Stimulated activated CD4-positive, alpha-beta T cell treated with anti-CD3 and anti-CD28 coated beads, TNF-alpha, amount 100 ng/mL, for 4 hours (primary cell): ENCODE data around the gene SLC9A2.

Experiments
- DNase-seq, 3 experiments: peaks; one replicate each; pipeline ENCODE4 v3.0.0-alpha.2; 2020; ENCODE audit warnings: low read depth in 3 of 3

Gene SLC9A2, protein sequence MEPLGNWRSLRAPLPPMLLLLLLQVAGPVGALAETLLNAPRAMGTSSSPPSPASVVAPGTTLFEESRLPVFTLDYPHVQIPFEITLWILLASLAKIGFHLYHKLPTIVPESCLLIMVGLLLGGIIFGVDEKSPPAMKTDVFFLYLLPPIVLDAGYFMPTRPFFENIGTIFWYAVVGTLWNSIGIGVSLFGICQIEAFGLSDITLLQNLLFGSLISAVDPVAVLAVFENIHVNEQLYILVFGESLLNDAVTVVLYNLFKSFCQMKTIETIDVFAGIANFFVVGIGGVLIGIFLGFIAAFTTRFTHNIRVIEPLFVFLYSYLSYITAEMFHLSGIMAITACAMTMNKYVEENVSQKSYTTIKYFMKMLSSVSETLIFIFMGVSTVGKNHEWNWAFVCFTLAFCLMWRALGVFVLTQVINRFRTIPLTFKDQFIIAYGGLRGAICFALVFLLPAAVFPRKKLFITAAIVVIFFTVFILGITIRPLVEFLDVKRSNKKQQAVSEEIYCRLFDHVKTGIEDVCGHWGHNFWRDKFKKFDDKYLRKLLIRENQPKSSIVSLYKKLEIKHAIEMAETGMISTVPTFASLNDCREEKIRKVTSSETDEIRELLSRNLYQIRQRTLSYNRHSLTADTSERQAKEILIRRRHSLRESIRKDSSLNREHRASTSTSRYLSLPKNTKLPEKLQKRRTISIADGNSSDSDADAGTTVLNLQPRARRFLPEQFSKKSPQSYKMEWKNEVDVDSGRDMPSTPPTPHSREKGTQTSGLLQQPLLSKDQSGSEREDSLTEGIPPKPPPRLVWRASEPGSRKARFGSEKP

DNA sequence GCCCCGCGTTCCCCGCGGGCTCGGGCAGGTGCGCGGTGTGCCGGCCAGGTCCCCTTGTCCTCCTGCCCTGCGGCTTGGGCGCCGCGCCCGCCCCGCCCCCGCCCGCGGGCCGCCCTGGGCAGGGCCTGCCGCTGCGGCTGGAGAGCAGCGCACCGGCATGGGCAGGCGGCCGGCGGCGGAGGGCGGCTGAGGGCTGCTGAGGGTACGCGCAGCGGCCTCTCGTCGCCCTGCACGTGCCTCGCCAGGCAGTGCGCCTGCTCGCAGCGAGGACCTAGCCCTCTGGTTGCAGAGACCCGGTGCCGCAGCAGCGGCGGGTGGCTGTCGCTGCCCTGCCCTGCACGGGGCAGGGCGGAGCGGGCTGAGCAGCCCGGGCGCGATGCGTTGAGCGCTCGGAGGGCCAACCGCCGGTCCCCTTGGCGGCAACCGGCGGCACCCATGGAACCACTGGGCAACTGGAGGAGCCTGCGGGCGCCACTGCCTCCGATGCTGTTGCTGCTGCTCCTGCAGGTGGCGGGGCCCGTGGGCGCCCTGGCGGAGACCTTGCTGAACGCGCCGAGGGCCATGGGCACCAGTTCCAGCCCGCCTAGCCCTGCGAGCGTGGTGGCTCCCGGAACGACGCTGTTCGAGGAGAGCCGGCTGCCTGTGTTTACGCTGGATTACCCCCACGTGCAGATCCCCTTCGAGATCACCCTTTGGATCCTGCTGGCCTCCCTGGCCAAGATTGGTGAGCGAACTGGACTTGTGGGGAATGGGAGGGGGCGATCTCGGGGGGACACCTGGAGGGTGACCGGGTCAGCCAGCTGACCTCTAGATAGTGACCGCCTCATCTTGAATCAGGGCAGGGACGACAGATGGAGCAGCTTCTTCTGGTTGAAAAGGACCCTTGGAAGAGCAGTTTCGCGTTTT, at the start of gene SLC9A2:
Gene SLC9A2, plus strand, starts transcription at position 140 of the 906 bp plus-strand sequence. Its CDS starts 296 bp downstream, at position 436.
- DNase-seq: no peak

- DNase-seq: no peak
These were observed 43.5 kb upstream of the SLC9A2 start for GRCh38 chr2:102575888-102576287.

- no peak for DNase-seq
These were observed 41.0 kb upstream of the SLC9A2 start for GRCh38 chr2:102578376-102578775.

GRCh38 chr2:102581911-102582310, 37.4 kb upstream of the SLC9A2 start:
- DNase-seq: no peak

- DNase-seq: no peak
These were observed 36.5 kb upstream of the SLC9A2 start for GRCh38 chr2:102582845-102583244.

DNA sequence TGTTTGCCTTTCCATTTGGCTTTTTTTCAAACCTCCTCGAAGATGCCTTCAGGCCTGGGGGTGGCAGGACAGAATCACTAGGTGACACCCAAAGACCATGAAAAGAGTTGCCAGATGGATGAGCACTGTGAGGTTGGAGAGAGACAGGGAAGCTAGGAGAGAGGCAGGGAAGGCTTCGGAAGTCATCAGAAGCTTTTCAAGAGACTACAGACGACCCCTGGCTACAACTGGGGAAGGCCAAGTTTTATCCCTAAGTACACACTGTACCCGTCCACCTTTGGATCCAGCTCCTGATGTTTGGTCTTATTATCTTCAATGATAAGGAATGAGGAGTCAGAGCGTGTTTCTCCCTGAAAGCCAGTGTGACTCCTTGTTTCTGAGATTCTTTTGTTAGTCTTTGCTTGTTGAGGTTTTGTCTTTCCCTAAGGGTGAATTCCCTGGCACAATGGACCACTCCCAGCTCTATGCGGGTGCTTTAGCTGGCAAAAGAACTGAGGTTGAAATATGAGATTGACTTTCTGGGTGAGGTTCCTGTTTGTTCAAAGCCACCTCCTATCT, 33.4 kb upstream of the SLC9A2 start:
- no peak for DNase-seq

DNA sequence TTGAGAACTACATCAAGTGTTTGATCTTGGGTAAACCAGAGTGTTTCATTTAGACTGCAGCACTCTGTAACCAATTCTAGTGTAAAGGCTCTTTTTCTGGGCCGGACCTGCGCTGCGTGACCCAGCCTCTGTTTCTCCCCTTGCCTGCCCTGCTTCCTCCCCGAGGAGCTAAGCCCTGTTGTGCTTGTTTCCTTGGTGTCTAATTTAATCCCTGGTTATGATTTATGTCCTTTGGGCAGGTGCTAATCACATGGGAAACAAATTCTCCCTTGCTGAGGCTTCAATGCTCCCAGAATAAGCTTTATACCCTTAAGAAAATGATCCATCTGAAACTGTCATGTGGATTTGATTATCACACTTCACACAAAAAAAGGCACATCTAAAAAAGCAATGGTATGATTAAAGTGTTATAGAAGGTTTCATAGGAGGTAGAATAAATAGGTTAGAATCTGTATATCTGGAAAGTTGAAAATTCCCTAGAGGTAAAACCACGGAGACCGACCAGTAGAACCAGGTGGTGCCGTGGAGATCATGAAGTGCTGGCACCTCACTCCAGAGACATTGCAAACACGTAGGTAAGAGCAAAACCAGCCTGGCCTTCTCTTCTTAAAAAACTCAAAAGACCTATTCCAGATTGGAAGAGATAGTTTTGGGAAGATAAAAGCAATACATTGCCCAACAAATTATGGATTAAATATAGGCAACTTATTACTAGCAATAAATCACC, 31.0 kb upstream of the SLC9A2 start:
- no peak for DNase-seq

GRCh38 chr2:102589444-102589843, 29.9 kb upstream of the SLC9A2 start:
- DNase-seq: no peak

DNA sequence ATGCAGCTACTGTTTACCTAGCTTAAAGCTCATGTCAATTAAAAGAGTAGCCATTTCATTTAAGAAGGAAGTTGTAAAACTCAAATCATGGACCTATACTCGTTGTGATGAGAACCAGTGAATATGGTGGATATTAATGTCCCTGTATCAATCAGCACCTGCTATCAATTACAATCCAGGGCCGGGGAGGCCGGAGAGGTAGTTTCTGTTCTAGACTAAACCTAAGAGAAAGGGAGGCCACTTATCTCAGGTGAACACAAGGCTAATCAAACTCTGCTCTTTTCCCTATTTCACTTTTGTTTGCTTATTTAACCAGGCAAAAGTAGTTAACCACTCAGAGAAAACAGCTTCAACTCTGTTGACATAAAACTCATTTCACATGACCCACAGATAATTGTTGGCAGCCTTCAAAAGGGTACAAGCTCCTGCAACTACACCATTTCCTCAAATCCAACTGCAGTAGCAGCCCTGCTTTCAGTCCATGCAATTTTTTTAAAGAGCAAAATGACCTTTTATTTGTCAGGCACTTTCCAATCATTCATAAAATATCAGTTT, 27.8 kb upstream of the SLC9A2 start:
- DNase-seq: no peak

- no peak for DNase-seq
These were observed 26.8 kb upstream of the SLC9A2 start for GRCh38 chr2:102592601-102593000.

DNA sequence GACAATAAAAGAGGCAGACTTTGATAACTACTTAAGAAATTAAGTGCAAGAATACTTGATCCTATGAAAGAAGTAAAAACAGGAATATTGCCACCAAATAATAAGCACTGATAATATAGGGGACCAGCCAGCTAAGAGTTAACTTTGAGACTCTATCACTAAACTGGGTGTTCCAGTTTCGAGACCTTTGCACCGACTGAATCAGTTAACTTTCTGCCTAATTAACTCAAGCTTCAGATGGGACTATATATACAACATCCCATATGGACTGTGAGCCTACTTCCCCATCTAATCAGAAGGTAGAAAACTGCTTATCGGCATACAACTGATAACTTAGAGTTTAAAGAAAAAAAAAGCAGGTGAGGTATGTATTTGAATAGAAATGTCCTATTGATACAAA, 25.8 kb upstream of the SLC9A2 start:
- DNase-seq: no peak

GRCh38 chr2:102594445-102595016, 24.8 kb upstream of the SLC9A2 start:
- DNase-seq: no peak

- no peak for DNase-seq
These were observed 21.6 kb upstream of the SLC9A2 start for GRCh38 chr2:102597788-102598187.

DNA sequence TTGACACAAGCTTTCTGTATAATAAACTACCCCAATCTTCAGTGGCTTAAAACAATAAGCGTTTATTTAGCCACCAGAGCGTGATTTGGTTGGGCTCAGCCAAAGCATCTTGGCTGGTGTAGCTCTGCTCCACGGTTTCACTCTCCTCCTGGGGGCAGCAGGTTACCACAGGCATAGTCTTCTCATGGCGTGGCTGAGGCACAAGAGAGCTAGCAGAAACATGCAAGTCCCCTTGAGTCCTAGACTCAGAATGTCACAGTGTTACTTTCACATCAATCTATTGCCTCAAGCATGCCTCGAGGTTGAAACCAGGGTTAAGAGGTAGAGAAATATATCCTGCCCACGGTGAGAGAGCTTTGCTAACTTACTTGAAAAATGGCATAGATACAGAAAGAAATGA, 19.9 kb upstream of the SLC9A2 start:
- no peak for DNase-seq

DNA sequence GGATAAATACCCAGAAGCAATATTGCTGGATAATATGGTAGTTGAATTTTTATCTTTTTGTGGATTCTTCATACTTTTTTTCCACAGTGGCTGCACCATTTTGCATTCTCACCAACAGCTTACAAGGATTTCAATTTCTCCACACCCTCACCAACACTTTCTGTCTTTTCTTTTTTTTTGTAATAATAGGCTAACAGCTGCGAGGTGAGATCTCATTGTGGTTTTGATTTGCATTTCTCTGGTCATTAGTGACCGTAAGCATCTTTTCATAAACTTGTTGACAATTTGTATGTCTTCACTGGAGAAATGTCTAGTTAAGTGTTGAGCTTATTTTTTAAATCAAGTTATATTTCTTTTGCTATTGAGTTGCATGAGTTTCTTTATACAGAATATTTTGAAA, 17.6 kb upstream of the SLC9A2 start:
- DNase-seq: no peak

DNA sequence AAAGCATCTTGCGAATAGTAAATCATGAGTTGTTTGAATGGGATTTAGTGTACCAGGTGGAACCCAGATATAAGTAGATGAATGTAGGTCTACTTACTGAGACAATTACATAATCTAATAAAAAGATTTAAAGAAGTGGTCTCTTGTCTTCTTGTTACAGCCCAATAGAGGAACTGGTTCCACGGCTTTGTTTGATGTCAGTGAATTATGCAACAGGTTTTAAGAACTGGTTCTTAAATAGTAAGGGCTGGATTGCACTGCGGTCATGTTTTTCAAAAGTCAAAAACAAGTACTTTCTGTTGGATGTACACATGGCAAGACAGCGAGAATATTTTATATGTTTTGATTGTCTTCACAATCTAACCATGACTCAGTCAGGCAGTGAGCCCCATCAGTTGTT, 15.4 kb upstream of the SLC9A2 start:
- no peak for DNase-seq

DNA sequence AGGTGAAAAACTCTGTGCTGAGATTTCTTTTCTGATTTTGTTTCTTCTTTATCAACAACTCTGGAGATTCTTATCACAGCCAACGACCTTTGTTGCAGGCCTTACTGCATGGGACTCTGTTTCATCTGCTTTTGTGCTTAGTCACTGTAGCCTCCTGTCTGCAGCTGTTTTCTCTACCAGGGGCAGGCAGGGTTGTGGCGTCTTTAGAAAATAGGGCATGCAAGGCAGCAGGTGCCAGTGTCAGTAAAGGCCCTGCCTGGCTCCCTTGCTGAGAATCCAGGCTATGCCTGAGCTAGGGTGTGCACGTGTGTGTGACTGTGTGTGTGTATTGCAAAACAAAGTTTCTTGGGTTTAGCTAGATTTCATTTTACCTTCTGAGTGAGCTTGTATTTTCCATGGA, 14.6 kb upstream of the SLC9A2 start:
- DNase-seq: no peak

DNA sequence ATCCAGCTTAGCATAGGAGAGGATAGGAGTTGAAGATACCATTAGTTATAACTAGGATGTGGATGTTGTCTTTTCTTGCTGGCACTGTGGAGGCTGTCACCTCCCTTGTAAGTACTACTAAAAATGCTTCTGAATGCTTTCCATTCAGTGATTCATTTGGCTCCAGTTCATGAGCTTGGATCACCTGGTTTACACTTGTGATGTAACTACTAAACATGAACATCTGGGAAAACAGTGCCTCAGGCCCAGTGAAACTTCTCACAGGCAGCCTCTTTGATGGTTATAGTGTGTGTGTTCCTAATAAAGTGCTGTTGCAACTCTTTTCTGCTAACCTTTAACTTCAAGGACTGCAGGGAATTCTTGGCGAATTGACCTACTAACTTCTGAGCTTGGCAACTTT, 13.0 kb upstream of the SLC9A2 start:
- DNase-seq: no peak

- no peak for DNase-seq
These were observed 3.5 kb upstream of the SLC9A2 start for GRCh38 chr2:102615620-102616436.
